ENCODE data around the gene C16orf92.

DNA sequence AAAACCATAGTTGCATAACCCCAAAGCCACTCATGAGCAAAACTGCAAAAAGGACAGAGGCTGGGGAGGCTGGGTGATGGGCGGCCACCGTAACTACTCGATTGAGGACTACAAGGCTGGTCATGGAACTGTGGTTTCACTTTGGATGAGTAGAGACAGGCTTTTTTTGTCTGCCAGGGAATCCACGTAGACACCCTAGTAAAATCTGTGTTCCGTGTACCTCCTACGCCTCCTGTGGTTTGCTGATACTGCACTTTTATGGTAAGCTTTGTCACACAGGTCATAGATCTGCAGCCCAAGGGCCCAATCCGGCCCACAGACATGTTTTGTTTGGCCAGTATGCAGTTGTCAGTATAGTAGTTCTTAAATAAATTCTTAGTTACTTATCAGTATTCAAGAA is 10.3 kb downstream of the C16orf92 start:
- TF ChIP-seq POLR2AphosphoS5 (IDR thresholded peaks at IDR 0.05; ENCODE audit: insufficient read depth, low read depth, low read length) (no peak), CTCF (IDR thresholded peaks at IDR 0.05; ENCODE audit: extremely low read depth in 1 of 2, insufficient read depth in 1 of 2, low read depth in 1 of 2, low read length in 2 of 2) (no peak), POLR2A (IDR thresholded peaks at IDR 0.05; ENCODE audit: low read depth, low read length) (no peak)
- TF ChIP-seq, protein P1, sequence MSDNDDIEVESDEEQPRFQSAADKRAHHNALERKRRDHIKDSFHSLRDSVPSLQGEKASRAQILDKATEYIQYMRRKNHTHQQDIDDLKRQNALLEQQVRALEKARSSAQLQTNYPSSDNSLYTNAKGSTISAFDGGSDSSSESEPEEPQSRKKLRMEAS (IDR thresholded peaks at IDR 0.05; ENCODE audit: insufficient read depth, insufficient read length): no peak

Measured in endothelial cell of umbilical vein (primary cell).